Muscle layer of colon (tissue), 2 donors: ENCODE data around the gene RAC3.

ENCODE experiments used
- H3K27ac ChIP-seq: one replicate; pipeline ENCODE4 v1.7.0; 2013; ENCODE audit warnings: low read depth, mild to moderate bottlenecking, low read length, moderate library complexity
- H3K27me3 ChIP-seq, 2 donors: one replicate each; pipeline ENCODE4 v1.7.0; 2013; ENCODE audit warnings: low read length in 2 of 2, mild to moderate bottlenecking in 2 of 2; ENCODE audit not compliant: insufficient read depth in 2 of 2, control insufficient read depth in 1 of 2
- H3K36me3 ChIP-seq: one replicate; pipeline ENCODE4 v1.7.0; 2013; ENCODE audit warnings: mild to moderate bottlenecking, low read length; ENCODE audit not compliant: insufficient read depth
- H3K4me1 ChIP-seq: one replicate; pipeline ENCODE4 v1.7.0; 2013; ENCODE audit warnings: mild to moderate bottlenecking, low read length; ENCODE audit not compliant: insufficient read depth
- H3K4me3 ChIP-seq, 2 donors: one replicate each; pipeline ENCODE4 v1.7.0; 2013; ENCODE audit warnings: low read length in 2 of 2, low read depth in 1 of 2, mild to moderate bottlenecking in 1 of 2, moderate library complexity in 1 of 2
- H3K9ac ChIP-seq: one replicate; pipeline ENCODE4 v1.7.0; 2013; ENCODE audit warnings: low read length
- H3K9me3 ChIP-seq: one replicate; pipeline ENCODE4 v1.7.0; 2013; ENCODE audit warnings: mild to moderate bottlenecking, low read length
- donor health status: abdominal sarcoma.
- donor health status: Adenocarcinoma of cecum.

Gene RAC3

DNA sequence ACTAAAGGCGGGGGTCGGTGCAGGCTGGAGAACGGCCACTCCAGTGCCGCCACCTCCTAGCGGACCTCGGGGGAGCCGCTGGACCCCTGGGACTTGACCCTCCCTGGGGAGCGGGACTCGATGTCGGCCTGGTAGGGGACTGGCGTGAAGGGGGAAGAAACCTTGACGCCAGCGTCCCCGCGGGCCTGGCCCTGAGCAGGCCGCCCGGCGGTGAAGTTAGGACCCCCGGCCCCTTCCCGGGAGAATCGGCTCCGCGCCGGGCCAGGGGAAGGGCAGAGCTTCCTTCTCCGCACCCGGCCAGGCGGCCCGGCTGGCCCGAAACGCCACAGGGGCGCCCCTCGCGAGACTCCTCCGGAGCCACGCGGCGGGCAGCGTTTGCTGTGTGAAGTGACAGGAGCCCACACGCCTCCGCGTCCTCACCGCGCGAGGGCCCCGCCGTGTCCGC, 33.7 kb downstream of the RAC3 start:
- Histone ChIP-seq H3K9me3 (no peaks in the 10 kb centered on the region), H3K9ac (peak overlapping the region; percentile 74), H3K4me1 (peaks cover 20% of the 10 kb centered on the region), H3K27me3 (no peaks in the 10 kb centered on the region), H3K36me3 (peaks cover 31% of the 10 kb centered on the region), H3K4me3 (peak overlapping the region; percentile 68 to 77), H3K27ac (peak overlapping the region; percentile 78)

DNA sequence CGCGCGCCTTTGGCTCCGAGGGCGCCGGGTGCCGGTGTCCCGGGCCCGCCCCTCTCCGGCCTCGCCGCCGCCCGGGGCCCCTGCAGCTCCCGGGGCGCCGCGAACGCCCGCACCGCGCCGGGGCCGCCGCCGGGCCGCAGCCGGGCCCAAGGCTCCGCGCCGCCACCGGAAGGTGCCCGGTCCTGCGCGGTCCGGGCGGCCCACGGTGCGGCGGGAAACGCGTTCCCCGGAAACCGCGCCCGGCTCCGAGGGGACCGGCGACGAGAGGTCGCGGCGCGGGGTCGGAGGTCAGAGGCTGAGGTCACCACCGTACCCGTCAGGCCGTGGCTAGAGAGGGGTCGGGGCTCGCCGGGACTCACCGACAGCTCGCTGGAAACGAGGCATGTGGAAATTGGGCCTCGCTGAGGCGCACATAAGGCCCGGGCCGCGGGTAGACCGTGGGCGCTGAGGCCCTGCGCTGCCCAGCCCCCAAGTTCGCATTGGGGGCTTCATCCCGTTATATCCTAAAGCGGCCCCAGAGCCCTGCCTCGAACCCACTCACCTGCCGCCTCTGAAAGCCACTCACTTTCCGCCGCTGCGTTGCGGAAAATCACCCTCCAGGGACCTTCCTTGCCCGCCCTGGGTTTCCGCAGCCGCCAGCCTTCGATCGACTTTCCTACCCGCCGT, 34.3 kb downstream of the RAC3 start, which contains the start of gene DUS1L:
Gene DUS1L (minus strand): TSS at position 167 of the 666 bp plus-strand sequence. CDS start 745 bp downstream, outside the sequence.
- Histone ChIP-seq H3K4me3 (peak within 1 kb of the TSS; percentile 68 to 77), H3K4me1 (peaks cover 20% of the 10 kb centered on the region), H3K9ac (peak within 1 kb of the TSS; percentile 74), H3K36me3 (peaks cover 25% of the 10 kb centered on the region), H3K27ac (peak within 1 kb of the TSS; percentile 90), H3K9me3 (no peaks in the 10 kb centered on the region), H3K27me3 (no peaks in the 10 kb centered on the region)

DNA sequence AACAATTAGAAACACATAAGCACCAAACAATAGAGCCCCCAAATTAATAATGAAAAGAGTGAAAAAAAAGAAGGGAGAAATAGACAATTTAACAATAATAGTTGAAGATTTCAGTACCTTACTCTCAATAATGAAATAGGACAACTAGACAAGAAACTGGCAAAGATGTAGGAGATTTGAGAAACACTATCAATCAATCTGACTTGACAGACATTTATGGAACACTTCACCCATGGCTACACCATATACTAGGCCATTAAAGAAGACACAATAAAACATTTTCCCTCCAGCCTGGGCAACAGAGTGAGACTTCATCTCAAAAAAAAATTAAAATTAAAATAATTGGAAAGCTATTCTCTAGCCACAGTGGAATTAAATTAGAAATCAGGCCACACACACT, 39.1 kb downstream of the RAC3 start:
- H3K27me3 ChIP-seq, result no peaks in the 10 kb centered on the region
- no peaks in the 10 kb centered on the region for H3K36me3 ChIP-seq
- H3K9ac ChIP-seq, result no peak overlapping the region
- H3K9me3 ChIP-seq, result no peaks in the 10 kb centered on the region
- H3K4me1 ChIP-seq, result peaks cover 8% of the 10 kb centered on the region
- no peak overlapping the region for H3K27ac ChIP-seq
- no peak overlapping the region for H3K4me3 ChIP-seq

DNA sequence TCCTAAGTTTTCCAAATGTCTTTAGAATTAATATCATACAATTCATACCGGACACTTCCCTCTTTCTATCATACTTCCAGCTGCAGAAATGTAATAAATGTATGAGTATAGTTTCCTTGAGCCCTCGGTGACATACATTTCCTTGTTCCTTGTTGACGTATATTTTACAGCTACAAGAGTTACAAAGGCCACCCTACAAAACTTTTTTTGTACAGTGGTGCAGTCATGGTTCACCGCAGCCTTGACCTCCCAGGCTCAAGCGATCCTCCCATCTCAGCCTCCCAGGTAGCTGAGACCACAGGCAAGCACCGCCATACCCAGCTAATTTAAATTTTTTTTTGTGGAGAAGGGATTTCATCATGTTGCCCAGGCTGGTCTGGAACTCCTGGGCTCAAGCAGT, 41.3 kb downstream of the RAC3 start:
- no peak overlapping the region for H3K27ac ChIP-seq
- H3K9ac ChIP-seq, result no peak overlapping the region
- H3K27me3 ChIP-seq, result no peaks in the 10 kb centered on the region
- H3K4me3 ChIP-seq, result no peak overlapping the region
- no peaks in the 10 kb centered on the region for H3K9me3 ChIP-seq
- no peaks in the 10 kb centered on the region for H3K4me1 ChIP-seq
- H3K36me3 ChIP-seq, result no peaks in the 10 kb centered on the region

DNA sequence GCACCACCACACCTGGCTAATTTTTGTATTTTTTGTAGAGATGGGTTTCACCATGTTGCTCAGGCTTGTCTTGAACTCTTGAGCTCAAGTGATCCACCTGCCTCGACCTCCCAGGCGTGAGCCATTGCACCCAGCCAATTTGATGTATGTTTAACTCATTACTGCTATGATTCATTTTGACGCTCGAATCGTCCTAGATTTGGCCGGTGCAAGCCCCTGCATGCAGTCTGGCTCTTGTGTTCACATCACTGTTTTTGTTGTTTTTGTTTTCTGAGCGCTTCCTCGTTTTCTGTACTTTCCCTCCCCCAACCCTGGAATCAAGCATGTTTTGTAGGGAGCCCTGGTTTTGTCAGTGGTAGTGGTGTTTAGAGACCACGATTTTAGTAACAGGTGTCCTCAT, 42.0 kb downstream of the RAC3 start:
- Histone ChIP-seq H3K36me3 (no peaks in the 10 kb centered on the region), H3K9me3 (no peaks in the 10 kb centered on the region), H3K27ac (no peak overlapping the region), H3K4me1 (no peaks in the 10 kb centered on the region), H3K4me3 (no peak overlapping the region), H3K9ac (no peak overlapping the region), H3K27me3 (no peaks in the 10 kb centered on the region)

DNA sequence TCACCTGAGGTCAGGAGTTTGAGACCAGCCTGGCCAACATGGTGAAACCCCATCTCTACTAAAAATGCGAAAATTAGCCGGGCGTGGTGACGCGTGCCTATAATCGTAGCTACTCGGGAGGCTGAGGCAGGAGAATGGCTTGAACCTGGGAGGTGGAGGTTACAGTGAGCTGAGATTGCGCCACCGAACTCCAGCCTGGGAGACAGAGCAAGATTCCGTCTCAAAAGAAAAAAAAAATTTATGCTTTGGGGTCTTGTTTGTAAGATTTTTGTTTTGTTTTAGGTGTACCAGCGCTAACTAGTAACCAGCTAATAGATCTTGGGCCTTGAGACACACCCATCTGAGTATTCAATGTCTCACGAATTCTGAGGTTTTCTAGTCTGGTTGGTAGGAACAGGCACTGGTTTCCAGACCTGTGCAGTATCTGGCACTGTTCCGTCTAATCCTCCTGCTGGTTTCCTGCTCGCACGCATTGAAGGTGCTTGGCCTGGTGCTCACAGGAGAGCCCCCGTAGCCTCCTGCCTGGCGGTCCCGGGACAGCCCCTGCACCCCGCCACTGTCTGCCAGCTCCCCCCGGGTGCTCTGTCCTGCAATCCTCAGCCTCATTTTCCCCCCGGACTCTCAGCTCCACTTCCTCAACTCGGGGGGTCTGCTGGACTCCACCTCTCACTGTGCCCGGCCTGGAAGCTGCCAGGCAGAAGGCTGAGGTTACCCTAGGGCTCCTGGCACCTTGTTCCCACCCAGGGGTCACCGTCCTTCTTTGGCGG, 44.7 kb downstream of the RAC3 start:
- Histone ChIP-seq H3K4me1 (no peaks in the 10 kb centered on the region), H3K4me3 (no peak overlapping the region), H3K36me3 (no peaks in the 10 kb centered on the region), H3K9me3 (no peaks in the 10 kb centered on the region), H3K9ac (no peak overlapping the region), H3K27ac (no peak overlapping the region), H3K27me3 (no peaks in the 10 kb centered on the region)

DNA sequence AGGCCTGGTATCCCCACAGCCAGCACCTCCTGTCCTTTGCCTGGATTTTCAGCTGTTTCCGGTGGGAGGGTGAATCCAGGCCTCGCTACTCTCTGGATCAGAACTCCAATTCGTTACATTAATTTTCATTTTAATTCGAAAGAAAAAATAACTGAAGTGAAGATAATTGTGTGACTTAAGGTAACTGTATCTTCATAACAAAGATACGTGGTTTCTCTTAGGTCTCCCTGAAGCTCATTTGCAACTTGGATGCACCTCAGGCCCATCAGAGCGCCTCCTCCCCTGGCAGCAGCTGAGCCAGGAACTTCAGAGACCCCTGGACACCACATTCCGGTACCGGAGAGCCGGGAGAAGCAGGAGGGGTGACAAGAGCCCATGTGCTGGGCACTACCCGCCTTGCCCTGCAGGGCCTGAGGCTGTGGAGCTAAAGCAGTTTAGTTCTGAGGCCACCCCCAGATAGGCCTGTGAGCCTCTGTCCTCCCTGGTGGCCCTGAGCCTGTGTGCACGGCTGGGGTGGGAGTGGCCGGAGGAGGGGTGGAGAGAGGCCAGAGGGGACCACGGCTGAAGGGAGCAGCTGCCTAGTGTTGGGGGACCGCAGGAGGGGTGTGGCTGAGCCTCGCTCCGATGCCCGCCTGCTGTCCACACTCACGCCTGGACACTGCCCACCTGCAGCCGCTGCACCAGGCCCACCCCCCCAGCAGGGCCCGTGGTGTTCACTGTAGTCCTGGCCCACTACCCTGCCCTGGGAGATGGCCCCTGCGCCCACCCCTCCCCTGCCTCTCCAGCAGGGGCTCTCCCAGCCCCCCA, 45.5 kb downstream of the RAC3 start:
- Histone ChIP-seq H3K36me3 (no peaks in the 10 kb centered on the region), H3K27ac (no peak overlapping the region), H3K4me1 (no peaks in the 10 kb centered on the region), H3K27me3 (no peaks in the 10 kb centered on the region), H3K9me3 (no peaks in the 10 kb centered on the region), H3K4me3 (no peak overlapping the region), H3K9ac (no peak overlapping the region)

DNA sequence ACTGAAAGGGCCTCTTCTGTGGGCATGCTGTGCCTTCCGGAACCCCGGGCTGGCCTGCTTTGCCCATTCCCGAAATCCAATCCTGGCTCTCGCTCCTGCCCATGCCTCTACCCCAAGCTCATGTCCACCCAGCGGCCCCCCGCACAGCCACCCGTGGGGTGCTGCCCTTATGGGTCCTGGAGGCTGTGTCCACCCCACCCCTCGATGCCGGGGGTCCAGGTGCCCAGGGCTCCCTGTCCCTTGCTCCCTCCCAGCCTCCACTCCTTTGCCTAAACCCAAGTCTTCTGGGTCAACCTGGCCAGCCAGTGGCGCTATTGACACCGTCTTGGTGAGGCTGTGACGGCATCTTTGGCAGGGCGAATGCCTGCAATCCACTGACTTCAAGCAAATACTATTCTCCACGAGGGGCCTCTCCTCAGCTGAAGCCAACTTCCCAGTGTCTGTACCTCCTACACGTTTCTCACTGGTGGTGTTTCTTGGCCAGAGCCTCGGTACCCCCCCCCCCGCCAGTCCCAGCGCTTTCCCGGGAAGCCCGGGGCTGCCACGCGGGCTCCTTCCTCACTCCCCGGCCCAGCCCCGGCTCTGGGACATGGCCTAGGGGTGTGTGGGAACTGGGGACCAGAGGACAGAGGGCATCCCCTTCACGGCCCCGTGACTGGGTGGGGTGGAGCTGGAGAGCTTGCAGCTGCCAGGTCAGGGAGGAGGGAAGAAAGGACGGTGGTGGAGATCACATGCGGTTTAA, 46.3 kb downstream of the RAC3 start:
- Histone ChIP-seq H3K9me3 (no peaks in the 10 kb centered on the region), H3K27me3 (no peaks in the 10 kb centered on the region), H3K36me3 (no peaks in the 10 kb centered on the region), H3K9ac (no peak overlapping the region), H3K4me3 (no peak overlapping the region), H3K4me1 (no peaks in the 10 kb centered on the region), H3K27ac (no peak overlapping the region)

DNA sequence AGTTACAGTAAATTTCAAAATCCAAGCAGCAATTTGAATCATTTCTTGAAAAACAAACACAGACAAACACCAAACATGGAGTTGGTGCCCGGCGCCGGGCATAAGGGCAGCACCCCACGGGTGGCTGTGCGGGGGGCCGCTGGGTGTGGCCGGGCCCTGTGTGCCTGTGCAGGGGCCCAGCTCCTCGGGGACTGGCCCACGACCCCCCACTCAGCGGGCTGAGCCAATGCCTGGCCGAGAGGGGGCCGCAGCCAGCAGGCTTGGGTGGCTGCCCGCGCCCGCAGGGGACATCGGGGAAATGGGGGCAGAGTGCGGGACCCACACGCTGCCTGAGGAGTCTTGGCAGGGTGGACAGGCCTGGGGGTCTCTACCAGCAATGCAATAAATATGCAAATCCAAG, 47.0 kb downstream of the RAC3 start:
- H3K9ac ChIP-seq, result no peak overlapping the region
- no peaks in the 10 kb centered on the region for H3K9me3 ChIP-seq
- no peaks in the 10 kb centered on the region for H3K4me1 ChIP-seq
- H3K27me3 ChIP-seq, result no peaks in the 10 kb centered on the region
- no peak overlapping the region for H3K27ac ChIP-seq
- H3K36me3 ChIP-seq, result no peaks in the 10 kb centered on the region
- H3K4me3 ChIP-seq, result no peak overlapping the region

DNA sequence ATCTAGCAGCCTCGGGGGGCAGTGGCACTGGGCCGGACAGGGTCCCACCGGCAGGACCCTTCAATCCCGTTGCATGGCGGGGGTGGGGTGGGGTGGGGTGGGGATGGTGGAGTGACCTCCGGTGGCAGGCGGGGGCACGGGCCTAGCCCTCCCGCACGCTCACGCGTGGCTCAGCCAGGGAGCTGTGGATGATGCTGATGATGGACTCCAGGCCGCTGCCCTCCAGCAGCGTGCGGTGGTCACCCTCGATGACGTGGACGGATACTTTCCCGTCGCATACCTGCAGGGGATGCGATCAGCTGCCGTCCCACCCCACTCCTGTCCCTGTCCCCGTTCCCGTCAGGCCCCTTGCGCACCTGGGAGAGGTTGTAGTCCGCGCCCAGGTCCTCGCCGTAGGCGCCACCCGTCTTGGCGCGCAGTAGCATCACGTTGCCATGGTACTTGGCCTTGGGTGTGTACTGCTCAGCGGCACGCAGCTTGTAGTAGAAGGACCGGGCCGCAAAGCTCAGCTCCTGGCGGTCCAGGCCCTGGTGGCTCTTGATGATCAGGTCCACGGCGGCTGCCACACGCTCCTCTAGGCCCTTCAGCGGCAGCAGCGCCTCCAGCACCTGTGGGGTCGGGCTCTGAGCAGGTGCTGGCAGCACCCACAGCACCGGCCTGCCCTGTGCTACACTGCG, 47.7 kb downstream of the RAC3 start:
- no peaks in the 10 kb centered on the region for H3K4me1 ChIP-seq
- no peak overlapping the region for H3K4me3 ChIP-seq
- no peaks in the 10 kb centered on the region for H3K27me3 ChIP-seq
- H3K9ac ChIP-seq, result no peak overlapping the region
- H3K36me3 ChIP-seq, result no peaks in the 10 kb centered on the region
- H3K27ac ChIP-seq, result no peak overlapping the region
- no peaks in the 10 kb centered on the region for H3K9me3 ChIP-seq
